GM23338 (cell line): ENCODE results near the gene UNC5C. TPM values are rescaled to one million over a fixed set of nuclear protein-coding genes. Genes with fewer than 3 reads are reported as not detected.

Experiments
- ATAC-seq: fragments of 200-7000 bp; cut with Tn5 transposase; 3 replicates; pipeline ENCODE4 v1.9.1; 2020
- DNase-seq: peaks from one replicate; pipeline ENCODE4 v3.0.0-alpha.2; 2015; ENCODE audit warnings: low spot score
- H2AFZ ChIP-seq: fragments of 200-600 bp; sonication (generic); 2 replicates; pipeline ENCODE4 v1.8.0; 2016; ENCODE audit warnings: antibody characterized with exemption, mild to moderate bottlenecking, moderate library complexity
- H3F3A ChIP-seq: fragments of 200-600 bp; sonication (generic); replicated peaks from 2 replicates; pipeline ENCODE4 v1.8.0; 2017; ENCODE audit warnings: antibody characterized with exemption, mixed run types, low read depth
- H3K27ac ChIP-seq: fragments of 200-600 bp; sonication (generic); 2 replicates; pipeline ENCODE4 v1.6.1; 2016; ENCODE audit warnings: low read depth
- H3K27me3 ChIP-seq: fragments of 200-600 bp; sonication (generic); 2 replicates; pipeline ENCODE4 v1.8.0; 2016; ENCODE audit warnings: mild to moderate bottlenecking, mixed run types, moderate library complexity; ENCODE audit not compliant: insufficient read depth
- H3K36me3 ChIP-seq: fragments of 200-600 bp; sonication (generic); 2 replicates; pipeline ENCODE4 v1.8.0; 2016; ENCODE audit warnings: mild to moderate bottlenecking; ENCODE audit not compliant: insufficient read depth
- H3K4me1 ChIP-seq: fragments of 200-600 bp; sonication (generic); 2 replicates; pipeline ENCODE4 v1.8.0; 2016; ENCODE audit warnings: mild to moderate bottlenecking, moderate library complexity; ENCODE audit not compliant: insufficient read depth
- H3K4me2 ChIP-seq: fragments of 200-600 bp; sonication (generic); 2 replicates; pipeline ENCODE4 v1.7.1; 2017; ENCODE audit warnings: mixed run types
- H3K4me3 ChIP-seq: fragments of 200-600 bp; sonication (generic); 2 replicates; pipeline ENCODE4 v1.6.1; 2016; ENCODE audit warnings: mixed run types
- H3K79me2 ChIP-seq: fragments of 200-600 bp; sonication (generic); replicated peaks from 2 replicates; pipeline ENCODE4 v1.8.0; 2017; ENCODE audit warnings: mild to moderate bottlenecking; ENCODE audit not compliant: insufficient read depth
- H3K9me2 ChIP-seq: fragments of 200-600 bp; sonication (generic); 2 replicates; pipeline ENCODE4 v1.8.0; 2017; ENCODE audit not compliant: insufficient read depth
- H4K20me1 ChIP-seq: fragments of 200-600 bp; sonication (generic); replicated peaks from 2 replicates; pipeline ENCODE4 v1.8.0; 2017; ENCODE audit warnings: mild to moderate bottlenecking; ENCODE audit not compliant: insufficient read depth
- H3K27ac Mint-ChIP-seq: 2 replicates; pipeline ENCODE4 v1.8.0; 2020; ENCODE audit warnings: inconsistent platforms, mild to moderate bottlenecking, moderate library complexity, mixed read lengths
- H3K27me3 Mint-ChIP-seq: 3 replicates; pipeline ENCODE4 v1.8.0; 2022; ENCODE audit warnings: low read depth, mild to moderate bottlenecking, moderate library complexity, mixed read lengths, inconsistent platforms; ENCODE audit not compliant: insufficient read depth, poor library complexity
- H3K36me3 Mint-ChIP-seq: 3 replicates; pipeline ENCODE4 v1.8.0; 2021; ENCODE audit warnings: low read depth, mild to moderate bottlenecking, inconsistent platforms, moderate library complexity, mixed read lengths
- H3K4me1 Mint-ChIP-seq: 3 replicates; pipeline ENCODE4 v1.8.0; 2020; ENCODE audit warnings: mild to moderate bottlenecking, inconsistent platforms, mixed read lengths
- H3K4me3 Mint-ChIP-seq: 3 replicates; pipeline ENCODE4 v1.8.0; 2021; ENCODE audit warnings: moderate library complexity, mild to moderate bottlenecking, inconsistent platforms, mixed read lengths
- H3K9me3 Mint-ChIP-seq: 3 replicates; pipeline ENCODE4 v1.8.0; 2020; ENCODE audit warnings: moderate library complexity, mild to moderate bottlenecking, inconsistent platforms, mixed read lengths
- EZH2 ChIP-seq: fragments of 200-600 bp; sonication (generic); IDR thresholded peaks from one replicate; pipeline ENCODE4 v1.8.0; 2017; ENCODE audit warnings: antibody characterized with exemption, mild to moderate bottlenecking, low read depth; ENCODE audit not compliant: unreplicated experiment
- EZH2phosphoT487 ChIP-seq: fragments of 200-600 bp; sonication (generic); IDR thresholded peaks from one replicate; pipeline ENCODE4 v1.8.1; 2018; ENCODE audit warnings: antibody characterized with exemption; ENCODE audit not compliant: unreplicated experiment
- JUNB ChIP-seq: IDR thresholded peaks from one replicate; pipeline ENCODE4 v1.6.1; 2016; ENCODE audit warnings: antibody characterized with exemption; ENCODE audit not compliant: unreplicated experiment
- NANOG ChIP-seq: IDR thresholded peaks from 2 replicates; pipeline ENCODE4 v1.6.1; 2016; ENCODE audit warnings: antibody characterized with exemption, borderline replicate concordance
- POLR2AphosphoS5 ChIP-seq: IDR thresholded peaks from 2 replicates; pipeline ENCODE4 v1.6.1; 2016; ENCODE audit warnings: antibody characterized with exemption, low read depth
- STAT1 ChIP-seq: IDR thresholded peaks from one replicate; pipeline ENCODE4 v1.6.1; 2016; ENCODE audit warnings: antibody characterized with exemption; ENCODE audit not compliant: unreplicated experiment
- ZNF331 ChIP-seq: fragments of 250-450 bp; sonication (Bioruptor Pico); IDR thresholded peaks from 2 replicates; pipeline ENCODE4 v1.5.0; 2020; ENCODE audit warnings: low read depth, mild to moderate bottlenecking, moderate library complexity
- polyA plus RNA-seq: library from polyadenylated mRNA; unstranded; fragments of >200 nt; fragmentation: Nextera tagmentation; extraction: Ambion mirVana; gene quantifications from 2 replicates; pipeline ENCODE4 v1.2.1, GENCODE V29; 2016
- total RNA-seq: library from RNA; depleted of rRNA; stranded (reverse); fragments of >200 nt; shearing (Covaris generic); gene quantifications from 2 replicates; pipeline ENCODE4 v1.2.3, GENCODE V29; 2014
- TF ChIP-seq, protein P1 (sequence below): IDR thresholded peaks from 2 replicates; pipeline ENCODE4 v1.6.1; 2016; ENCODE audit warnings: antibody characterized with exemption
- TF ChIP-seq, protein P2 (sequence below), 2 experiments: fragments of 200-600 bp in 1 of 2; sonication (generic) in 1 of 2; conservative IDR thresholded peaks; 2 replicates each; pipeline versions ENCODE4 v1.5.1 to v1.6.1; 2016 to 2017; ENCODE audit warnings: antibody characterized with exemption in 2 of 2, low read depth in 2 of 2, mild to moderate bottlenecking in 2 of 2, moderate library complexity in 1 of 2
- TF ChIP-seq, protein P3 (sequence below): IDR thresholded peaks from one replicate; pipeline ENCODE4 v1.6.1; 2018; ENCODE audit warnings: antibody characterized with exemption; ENCODE audit not compliant: unreplicated experiment

UNC5C gene
- total and polyA plus RNA-seq, 2 experiments from 2014 or later, result 0.08 to 0.21 TPM

DNA sequence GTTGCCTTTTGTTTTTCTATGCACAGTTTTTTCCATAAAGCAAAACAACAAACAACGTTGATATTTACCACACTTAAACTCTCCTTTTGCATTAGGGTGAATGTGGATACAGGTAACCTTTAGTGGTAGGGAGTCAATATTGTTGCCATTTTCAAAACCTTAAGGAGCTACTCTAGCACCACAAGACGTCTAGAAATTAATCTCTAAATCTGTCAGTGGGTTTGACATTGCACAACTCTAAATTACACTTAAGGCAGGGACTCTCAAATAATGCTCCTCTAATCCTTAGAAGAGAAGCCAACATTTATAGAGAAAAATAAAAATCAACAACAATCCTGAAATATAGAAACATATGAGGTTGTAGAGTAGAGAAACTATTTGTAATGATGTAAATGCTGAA, 297.2 kb downstream of the UNC5C start (continued):
- TF ChIP-seq, protein P1, sequence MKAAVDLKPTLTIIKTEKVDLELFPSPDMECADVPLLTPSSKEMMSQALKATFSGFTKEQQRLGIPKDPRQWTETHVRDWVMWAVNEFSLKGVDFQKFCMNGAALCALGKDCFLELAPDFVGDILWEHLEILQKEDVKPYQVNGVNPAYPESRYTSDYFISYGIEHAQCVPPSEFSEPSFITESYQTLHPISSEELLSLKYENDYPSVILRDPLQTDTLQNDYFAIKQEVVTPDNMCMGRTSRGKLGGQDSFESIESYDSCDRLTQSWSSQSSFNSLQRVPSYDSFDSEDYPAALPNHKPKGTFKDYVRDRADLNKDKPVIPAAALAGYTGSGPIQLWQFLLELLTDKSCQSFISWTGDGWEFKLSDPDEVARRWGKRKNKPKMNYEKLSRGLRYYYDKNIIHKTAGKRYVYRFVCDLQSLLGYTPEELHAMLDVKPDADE, result no peak
- TF ChIP-seq JUNB, result no peak
- TF ChIP-seq EZH2phosphoT487, result no peak

DNA sequence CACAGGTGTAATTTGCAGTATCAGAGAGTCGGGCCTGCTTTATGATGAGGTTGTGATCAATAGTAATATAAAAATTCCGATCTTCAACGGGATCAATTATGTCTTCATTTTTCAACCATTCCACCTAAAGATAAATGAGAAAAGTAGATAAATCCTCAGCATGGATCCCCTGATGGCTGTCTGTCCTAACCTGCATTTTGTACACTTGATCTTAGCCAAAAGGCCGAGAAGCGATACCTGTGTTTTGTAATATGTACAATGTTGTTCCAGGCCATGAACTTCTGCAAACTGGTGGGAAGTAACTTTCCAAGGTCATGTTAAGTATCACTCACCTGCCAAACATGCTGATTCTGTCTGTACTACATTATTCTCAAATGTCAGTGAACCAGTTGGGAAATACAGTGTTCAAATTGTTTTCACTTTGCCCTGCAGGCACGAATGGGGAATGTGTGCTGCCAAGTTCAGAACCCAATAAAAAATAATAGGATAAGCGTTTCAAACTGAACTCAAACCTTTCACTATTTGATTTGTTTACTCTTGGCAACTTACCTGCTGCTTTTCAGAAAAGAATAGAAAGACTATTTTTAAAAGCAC, 298.1 kb downstream of the UNC5C start:
- Mint-ChIP-seq H3K27ac (no peak overlapping the region), H3K36me3 (no peaks in the 10 kb centered on the region), H3K4me1 (peaks cover 13% of the 10 kb centered on the region), H3K27me3 (no peaks in the 10 kb centered on the region), H3K4me3 (no peak overlapping the region), H3K9me3 (no peaks in the 10 kb centered on the region)
- H3K27ac ChIP-seq, result no peak overlapping the region
- DNase-seq (no peak), ATAC-seq (no peak)
- no peaks in the 10 kb centered on the region for H4K20me1 ChIP-seq
- TF ChIP-seq POLR2AphosphoS5 (no peak), EZH2 (no peak), EZH2phosphoT487 (no peak), STAT1 (no peak), JUNB (no peak), NANOG (no peak), ZNF331 (CRISPR knock-in tag) (no peak)
- TF ChIP-seq, protein P2, sequence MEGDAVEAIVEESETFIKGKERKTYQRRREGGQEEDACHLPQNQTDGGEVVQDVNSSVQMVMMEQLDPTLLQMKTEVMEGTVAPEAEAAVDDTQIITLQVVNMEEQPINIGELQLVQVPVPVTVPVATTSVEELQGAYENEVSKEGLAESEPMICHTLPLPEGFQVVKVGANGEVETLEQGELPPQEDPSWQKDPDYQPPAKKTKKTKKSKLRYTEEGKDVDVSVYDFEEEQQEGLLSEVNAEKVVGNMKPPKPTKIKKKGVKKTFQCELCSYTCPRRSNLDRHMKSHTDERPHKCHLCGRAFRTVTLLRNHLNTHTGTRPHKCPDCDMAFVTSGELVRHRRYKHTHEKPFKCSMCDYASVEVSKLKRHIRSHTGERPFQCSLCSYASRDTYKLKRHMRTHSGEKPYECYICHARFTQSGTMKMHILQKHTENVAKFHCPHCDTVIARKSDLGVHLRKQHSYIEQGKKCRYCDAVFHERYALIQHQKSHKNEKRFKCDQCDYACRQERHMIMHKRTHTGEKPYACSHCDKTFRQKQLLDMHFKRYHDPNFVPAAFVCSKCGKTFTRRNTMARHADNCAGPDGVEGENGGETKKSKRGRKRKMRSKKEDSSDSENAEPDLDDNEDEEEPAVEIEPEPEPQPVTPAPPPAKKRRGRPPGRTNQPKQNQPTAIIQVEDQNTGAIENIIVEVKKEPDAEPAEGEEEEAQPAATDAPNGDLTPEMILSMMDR (conservative IDR thresholded peaks at IDR 0.05; ENCODE audit: low read depth in 2 of 2), result no peak
- TF ChIP-seq, protein P3, sequence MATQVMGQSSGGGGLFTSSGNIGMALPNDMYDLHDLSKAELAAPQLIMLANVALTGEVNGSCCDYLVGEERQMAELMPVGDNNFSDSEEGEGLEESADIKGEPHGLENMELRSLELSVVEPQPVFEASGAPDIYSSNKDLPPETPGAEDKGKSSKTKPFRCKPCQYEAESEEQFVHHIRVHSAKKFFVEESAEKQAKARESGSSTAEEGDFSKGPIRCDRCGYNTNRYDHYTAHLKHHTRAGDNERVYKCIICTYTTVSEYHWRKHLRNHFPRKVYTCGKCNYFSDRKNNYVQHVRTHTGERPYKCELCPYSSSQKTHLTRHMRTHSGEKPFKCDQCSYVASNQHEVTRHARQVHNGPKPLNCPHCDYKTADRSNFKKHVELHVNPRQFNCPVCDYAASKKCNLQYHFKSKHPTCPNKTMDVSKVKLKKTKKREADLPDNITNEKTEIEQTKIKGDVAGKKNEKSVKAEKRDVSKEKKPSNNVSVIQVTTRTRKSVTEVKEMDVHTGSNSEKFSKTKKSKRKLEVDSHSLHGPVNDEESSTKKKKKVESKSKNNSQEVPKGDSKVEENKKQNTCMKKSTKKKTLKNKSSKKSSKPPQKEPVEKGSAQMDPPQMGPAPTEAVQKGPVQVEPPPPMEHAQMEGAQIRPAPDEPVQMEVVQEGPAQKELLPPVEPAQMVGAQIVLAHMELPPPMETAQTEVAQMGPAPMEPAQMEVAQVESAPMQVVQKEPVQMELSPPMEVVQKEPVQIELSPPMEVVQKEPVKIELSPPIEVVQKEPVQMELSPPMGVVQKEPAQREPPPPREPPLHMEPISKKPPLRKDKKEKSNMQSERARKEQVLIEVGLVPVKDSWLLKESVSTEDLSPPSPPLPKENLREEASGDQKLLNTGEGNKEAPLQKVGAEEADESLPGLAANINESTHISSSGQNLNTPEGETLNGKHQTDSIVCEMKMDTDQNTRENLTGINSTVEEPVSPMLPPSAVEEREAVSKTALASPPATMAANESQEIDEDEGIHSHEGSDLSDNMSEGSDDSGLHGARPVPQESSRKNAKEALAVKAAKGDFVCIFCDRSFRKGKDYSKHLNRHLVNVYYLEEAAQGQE, result no peak
- TF ChIP-seq, protein P1, result no peak
- 0 out of 2 replicates have a peak, but pooled peaks cover 6% of the 10 kb centered on the region for H3K4me1 ChIP-seq
- no peak overlapping the region for H3K4me3 ChIP-seq
- H3K36me3 ChIP-seq, result no peaks in the 10 kb centered on the region
- H2AFZ ChIP-seq, result no peak overlapping the region
- H3K27me3 ChIP-seq, result no peaks in the 10 kb centered on the region
- no peak overlapping the region for H3K4me2 ChIP-seq
- 0 out of 2 replicates have a peak, but pooled peaks cover 10% of the 10 kb centered on the region for H3K9me2 ChIP-seq
- H3F3A ChIP-seq, result no peaks in the 10 kb centered on the region
- no peaks in the 10 kb centered on the region for H3K79me2 ChIP-seq
